Esophagus muscularis mucosa (tissue), 4 donors: ENCODE data around the gene S100Z. TPM values are rescaled to one million over a fixed set of nuclear protein-coding genes. Genes with fewer than 3 reads are reported as not detected.
"Not testable (repeated sequence)": the region's sequence is repeated elsewhere in the genome, so short reads cannot be mapped to it uniquely, and the experiment has no call there.

Experiments
- DNase-seq: peaks from one replicate; pipeline ENCODE4 v3.0.0-alpha.2; 2017; ENCODE audit errors: extremely low spot score
- H3K27ac ChIP-seq, 4 donors: fragments of 200-600 bp; sonication (generic); replicated peaks in 1 of 4; 1 replicate in 3 of 4; 2 replicates in 1 of 4; pipeline ENCODE4 v1.5.1; 2016 to 2019; ENCODE audit warnings: mild to moderate bottlenecking in 1 of 4
- H3K27me3 ChIP-seq, 4 donors: fragments of 200-600 bp; sonication (generic); one replicate each; pipeline versions ENCODE4 v1.5.1 to v1.6.0; 2016 to 2019
- H3K36me3 ChIP-seq, 4 donors: fragments of 200-600 bp; sonication (generic); one replicate each; pipeline ENCODE4 v1.5.1; 2016 to 2019
- H3K4me1 ChIP-seq, 4 donors: fragments of 200-600 bp; sonication (generic); one replicate each; pipeline ENCODE4 v1.5.1; 2016 to 2019
- H3K4me3 ChIP-seq, 4 donors: fragments of 200-600 bp; sonication (generic); 1 replicate in 2 of 4; 2 replicates in 2 of 4; pipeline ENCODE4 v1.5.1; 2016 to 2019; ENCODE audit warnings: mild to moderate bottlenecking in 4 of 4, moderate library complexity in 1 of 4
- H3K9me3 ChIP-seq, 4 donors: fragments of 200-600 bp; sonication (generic); 1 replicate in 3 of 4; 2 replicates in 1 of 4; pipeline ENCODE4 v1.5.1; 2016 to 2019
- EP300 ChIP-seq: sonication (generic); formaldehyde crosslinking; IDR thresholded peaks from one replicate; pipeline ENCODE4 v1.6.1; 2017; ENCODE audit warnings: antibody characterized with exemption
- POLR2A ChIP-seq: fragments of 450-650 bp; IDR thresholded peaks from one replicate; pipeline ENCODE4 v1.6.1; 2017; ENCODE audit warnings: antibody characterized with exemption, moderate library complexity, mild to moderate bottlenecking, low read depth
- POLR2AphosphoS5 ChIP-seq, 2 donors: sonication (generic); formaldehyde crosslinking; IDR thresholded peaks; one replicate each; pipeline ENCODE4 v1.6.1; 2017; ENCODE audit warnings: antibody characterized with exemption in 2 of 2
- WGBS: methylation state at CpG from one replicate; pipeline ENCODE4 v1.1.5; 2018; 5-methylcytosine and 5-hydroxymethylcytosine counted together
- intact Hi-C: fragments of 100-400 bp; cut with DNase I; formaldehyde crosslinking; loops from one replicate; pipeline ENCODE4 v1.15.1; 2023
- total RNA-seq, 4 donors: library from RNA; depleted of rRNA; stranded (reverse); fragments of >200 nt; gene quantifications; one replicate each; pipeline versions ENCODE4 v1.1.0 to v1.2.1, GENCODE V29; 2016
- TF ChIP-seq, protein P1 (sequence below), 3 experiments: fragments of 200-600 bp in 2 of 3; fragments of 450-650 bp in 1 of 3; sonication (generic) in 2 of 3; IDR thresholded peaks; one replicate each; pipeline ENCODE4 v1.5.1; 2017 to 2019; ENCODE audit warnings: antibody characterized with exemption in 3 of 3, mild to moderate bottlenecking in 2 of 3, moderate library complexity in 1 of 3

The S100Z gene
- total RNA-seq, 4 donors from 2014 or later: not detected

DNA sequence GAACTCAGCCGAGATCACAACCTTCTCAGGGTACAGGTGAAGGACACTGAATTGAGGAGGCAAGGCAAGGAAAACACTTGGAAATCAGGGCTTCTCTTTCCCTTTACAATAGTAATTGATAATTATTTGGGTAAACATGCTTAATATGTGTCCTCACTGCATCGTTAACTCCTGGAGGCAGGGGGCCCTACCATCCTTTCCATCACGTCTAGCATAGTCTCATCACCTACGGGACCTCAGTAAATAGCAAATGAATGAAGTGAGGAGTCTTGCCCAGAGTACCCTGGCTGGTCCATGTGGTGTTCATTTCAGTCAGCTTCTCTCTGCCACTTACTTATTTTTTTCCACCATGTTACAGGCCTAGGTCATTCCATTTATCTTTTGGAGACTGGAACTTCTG is 28.7 kb upstream of the S100Z start:
- no peak overlapping the region for H3K4me3 ChIP-seq
- intact Hi-C loops: no loop called here
- H3K36me3 ChIP-seq: no peaks in the 10 kb centered on the region
- no peak for DNase-seq
- WGBS: 78% methylated on average over 4 of the region's 4 CpGs
- TF ChIP-seq EP300 (no peak), POLR2A (no peak), POLR2AphosphoS5 (IDR thresholded peaks at IDR 0.05) (no peak)
- TF ChIP-seq, protein P1, sequence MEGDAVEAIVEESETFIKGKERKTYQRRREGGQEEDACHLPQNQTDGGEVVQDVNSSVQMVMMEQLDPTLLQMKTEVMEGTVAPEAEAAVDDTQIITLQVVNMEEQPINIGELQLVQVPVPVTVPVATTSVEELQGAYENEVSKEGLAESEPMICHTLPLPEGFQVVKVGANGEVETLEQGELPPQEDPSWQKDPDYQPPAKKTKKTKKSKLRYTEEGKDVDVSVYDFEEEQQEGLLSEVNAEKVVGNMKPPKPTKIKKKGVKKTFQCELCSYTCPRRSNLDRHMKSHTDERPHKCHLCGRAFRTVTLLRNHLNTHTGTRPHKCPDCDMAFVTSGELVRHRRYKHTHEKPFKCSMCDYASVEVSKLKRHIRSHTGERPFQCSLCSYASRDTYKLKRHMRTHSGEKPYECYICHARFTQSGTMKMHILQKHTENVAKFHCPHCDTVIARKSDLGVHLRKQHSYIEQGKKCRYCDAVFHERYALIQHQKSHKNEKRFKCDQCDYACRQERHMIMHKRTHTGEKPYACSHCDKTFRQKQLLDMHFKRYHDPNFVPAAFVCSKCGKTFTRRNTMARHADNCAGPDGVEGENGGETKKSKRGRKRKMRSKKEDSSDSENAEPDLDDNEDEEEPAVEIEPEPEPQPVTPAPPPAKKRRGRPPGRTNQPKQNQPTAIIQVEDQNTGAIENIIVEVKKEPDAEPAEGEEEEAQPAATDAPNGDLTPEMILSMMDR (IDR thresholded peaks at IDR 0.05): no peak
- H3K27me3 ChIP-seq: peaks cover 0 to 35% (median 3%) of the 10 kb centered on the region in 4 donors
- peaks cover 5 to 21% (median 20%) of the 10 kb centered on the region in 4 donors for H3K4me1 ChIP-seq
- no peak overlapping the region for H3K27ac ChIP-seq
- H3K9me3 ChIP-seq: peaks cover 0 to 9% (median 0%) of the 10 kb centered on the region in 4 donors

DNA sequence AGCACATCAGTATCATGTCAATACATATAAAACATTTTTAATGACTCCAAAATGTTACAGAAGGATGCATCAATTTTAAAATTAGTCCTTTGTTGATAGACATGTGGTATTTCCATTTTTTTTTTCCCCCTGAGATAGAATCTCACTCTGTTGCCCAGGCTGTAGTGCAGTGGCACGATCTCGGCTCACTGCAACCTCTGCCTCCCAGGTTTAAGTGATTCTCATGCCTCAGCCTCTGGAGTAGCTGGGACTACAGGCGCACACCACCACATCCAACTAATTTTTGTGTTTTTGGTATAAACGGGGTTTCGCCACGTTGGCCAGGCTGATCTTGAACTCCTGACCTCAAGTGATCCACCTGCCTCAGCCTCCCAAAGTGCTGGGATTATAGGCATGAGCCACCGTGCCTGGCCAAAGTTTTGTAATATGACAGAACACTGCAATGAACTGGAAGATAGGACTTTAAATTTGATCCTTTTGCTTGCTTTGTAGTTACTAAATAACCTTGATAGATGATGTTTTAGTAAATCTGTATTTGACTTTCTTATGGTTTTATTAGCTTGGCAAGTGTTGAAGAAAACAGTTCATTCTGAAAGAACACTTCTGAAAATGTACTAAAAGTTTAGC is 27.6 kb upstream of the S100Z start:
- Histone ChIP-seq H3K4me1 (peaks cover 5 to 21% (median 20%) of the 10 kb centered on the region in 4 donors), H3K27me3 (peaks cover 0 to 34% (median 3%) of the 10 kb centered on the region in 4 donors)
- H3K9me3 ChIP-seq, DNase-seq, H3K4me3 ChIP-seq, intact Hi-C loops, H3K27ac ChIP-seq, H3K36me3 ChIP-seq: not testable (repeated sequence)
- WGBS: 90% methylated on average over 7 of the region's 7 CpGs

DNA sequence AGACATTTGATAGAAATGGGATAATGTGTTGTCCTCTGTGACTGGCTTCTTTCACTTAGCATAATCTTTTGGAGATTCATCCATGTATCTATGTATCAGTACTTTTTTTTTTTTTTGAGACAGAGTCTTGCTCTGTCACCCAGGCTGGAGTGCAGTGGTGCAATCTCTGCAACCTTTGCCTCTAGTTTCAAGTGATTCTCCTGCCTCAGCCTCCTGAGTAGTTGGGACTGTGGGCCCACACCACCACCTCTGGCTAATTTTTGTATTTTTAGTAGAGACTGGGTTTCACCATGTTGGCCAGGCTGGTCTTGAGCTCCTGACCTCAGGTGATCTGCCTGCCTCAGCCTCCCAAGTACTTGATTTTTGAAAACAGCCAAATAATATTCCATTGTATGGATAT is 23.4 kb upstream of the S100Z start:
- H3K4me1 ChIP-seq, H3K9me3 ChIP-seq, H3K4me3 ChIP-seq, H3K36me3 ChIP-seq, DNase-seq, H3K27ac ChIP-seq, intact Hi-C loops, H3K27me3 ChIP-seq: not testable (repeated sequence)

DNA sequence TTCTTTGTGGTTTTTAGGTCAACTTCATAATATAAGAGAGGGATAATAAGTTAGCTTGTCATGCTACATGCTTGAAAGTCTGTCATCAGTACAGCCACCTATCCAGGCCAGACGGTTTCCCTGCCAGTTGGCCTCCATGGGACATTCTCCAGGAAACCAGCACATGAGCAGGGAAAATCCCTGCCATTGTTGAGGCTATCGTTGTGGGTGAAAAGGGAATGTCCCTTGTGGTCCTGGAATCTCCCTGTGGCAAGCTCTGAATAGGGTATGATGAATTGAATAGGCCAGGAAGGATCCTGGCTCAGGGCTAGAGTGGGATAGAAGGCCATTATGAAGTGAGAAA is 18.7 kb upstream of the S100Z start:
- no peaks in the 10 kb centered on the region for H3K9me3 ChIP-seq
- H3K27me3 ChIP-seq: no peaks in the 10 kb centered on the region
- no peak overlapping the region for H3K27ac ChIP-seq
- no peak overlapping the region for H3K4me3 ChIP-seq
- no peaks in the 10 kb centered on the region for H3K4me1 ChIP-seq
- intact Hi-C loops: no loop called here
- 38% methylated on average over 2 of the region's 2 CpGs for WGBS
- TF ChIP-seq EP300 (no peak), POLR2AphosphoS5 (IDR thresholded peaks at IDR 0.05) (no peak)
- TF ChIP-seq, protein P1 (IDR thresholded peaks at IDR 0.05): no peak
- no peaks in the 10 kb centered on the region for H3K36me3 ChIP-seq
- no peak for DNase-seq

GRCh38 chr5:76836181-76836580 is 13.6 kb upstream of the S100Z start:
- TF ChIP-seq, protein P1 (IDR thresholded peaks at IDR 0.05): no peak
- TF ChIP-seq POLR2AphosphoS5 (IDR thresholded peaks at IDR 0.05) (no peak), EP300 (no peak), POLR2A (no peak)
- no peaks in the 10 kb centered on the region for H3K36me3 ChIP-seq
- intact Hi-C loops: no loop called here
- 81% methylated on average over 2 of the region's 2 CpGs for WGBS
- H3K27ac ChIP-seq: no peak overlapping the region
- peaks cover 0 to 3% (median 0%) of the 10 kb centered on the region in 4 donors for H3K27me3 ChIP-seq
- DNase-seq: no peak
- no peaks in the 10 kb centered on the region for H3K9me3 ChIP-seq
- no peak overlapping the region for H3K4me3 ChIP-seq
- no peaks in the 10 kb centered on the region for H3K4me1 ChIP-seq

GRCh38 chr5:76836585-76836984 is 13.2 kb upstream of the S100Z start:
- 79% methylated on average over 4 of the region's 4 CpGs for WGBS
- intact Hi-C loops: no loop called here

More at GRCh38 chr5:76836585-76836984, 13.2 kb upstream of the S100Z start:
- no peaks in the 10 kb centered on the region for H3K4me1 ChIP-seq
- H3K4me3 ChIP-seq: no peak overlapping the region
- no peaks in the 10 kb centered on the region for H3K9me3 ChIP-seq
- H3K27ac ChIP-seq: no peak overlapping the region
- no peak for TF ChIP-seq EP300
- no peak for TF ChIP-seq POLR2AphosphoS5 (IDR thresholded peaks at IDR 0.05)
- TF ChIP-seq POLR2A: no peak
- H3K27me3 ChIP-seq: peaks cover 0 to 3% (median 0%) of the 10 kb centered on the region in 4 donors
- DNase-seq: no peak
- H3K36me3 ChIP-seq: no peaks in the 10 kb centered on the region
